Measurements from ENCODE around the gene GALNT12.

GALNT12 gene

DNA sequence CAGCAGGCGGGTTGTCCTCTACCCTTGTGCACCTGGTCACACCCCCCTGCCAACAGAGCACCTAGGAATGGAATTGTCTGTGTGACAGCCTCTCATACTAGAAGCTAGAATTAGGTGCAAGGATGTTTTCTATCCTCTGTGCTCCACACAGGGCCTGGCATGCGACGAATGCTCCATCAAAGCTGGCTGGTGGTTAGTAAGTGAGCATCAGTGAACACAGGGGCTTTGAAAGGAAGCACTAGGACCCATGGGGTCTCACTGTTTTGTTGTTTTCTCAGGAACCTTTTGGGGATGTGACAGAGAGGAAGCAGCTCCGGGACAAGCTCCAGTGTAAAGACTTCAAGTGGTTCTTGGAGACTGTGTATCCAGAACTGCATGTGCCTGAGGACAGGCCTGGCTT is 32.3 kb downstream of the GALNT12 start:
- ChIA-PET CTCF (interaction anchor here (0.9 to 1.2 kb wide), 2 partner anchors 8 to 125 kb away, joined by 3 read pairs; no protein-coding TSS in a partner anchor), POLR2A (no interaction called here)
- TF ChIP-seq IKZF3 (tag by site-specific recombination; IDR thresholded peaks at IDR 0.05) (no peak), ZNF558 (tag by site-specific recombination; IDR thresholded peaks at IDR 0.05) (no peak), ZNF501 (tag by site-specific recombination; IDR thresholded peaks at IDR 0.05) (no peak), ZNF548 (tag by site-specific recombination; IDR thresholded peaks at IDR 0.05) (no peak), ZNF791 (tag by site-specific recombination; IDR thresholded peaks at IDR 0.05) (no peak), ZNF324 (tag by site-specific recombination; IDR thresholded peaks at IDR 0.05) (no peak), PRDM1 (tag by site-specific recombination; IDR thresholded peaks at IDR 0.05) (no peak), ZSCAN16 (tag by site-specific recombination; IDR thresholded peaks at IDR 0.05) (no peak), BCL11B (tag by site-specific recombination; IDR thresholded peaks at IDR 0.05; ENCODE audit: low read depth) (no peak), ZBTB8A (tag by site-specific recombination; IDR thresholded peaks at IDR 0.05) (no peak), ZBTB21 (tag by site-specific recombination; IDR thresholded peaks at IDR 0.05) (no peak), ZNF221 (tag by site-specific recombination; IDR thresholded peaks at IDR 0.05; ENCODE audit: borderline replicate concordance) (no peak), ZNF394 (tag by site-specific recombination; IDR thresholded peaks at IDR 0.05; ENCODE audit: borderline replicate concordance) (no peak), KLF10 (tag by site-specific recombination; IDR thresholded peaks at IDR 0.05) (no peak)
- TF ChIP-seq, protein P1, sequence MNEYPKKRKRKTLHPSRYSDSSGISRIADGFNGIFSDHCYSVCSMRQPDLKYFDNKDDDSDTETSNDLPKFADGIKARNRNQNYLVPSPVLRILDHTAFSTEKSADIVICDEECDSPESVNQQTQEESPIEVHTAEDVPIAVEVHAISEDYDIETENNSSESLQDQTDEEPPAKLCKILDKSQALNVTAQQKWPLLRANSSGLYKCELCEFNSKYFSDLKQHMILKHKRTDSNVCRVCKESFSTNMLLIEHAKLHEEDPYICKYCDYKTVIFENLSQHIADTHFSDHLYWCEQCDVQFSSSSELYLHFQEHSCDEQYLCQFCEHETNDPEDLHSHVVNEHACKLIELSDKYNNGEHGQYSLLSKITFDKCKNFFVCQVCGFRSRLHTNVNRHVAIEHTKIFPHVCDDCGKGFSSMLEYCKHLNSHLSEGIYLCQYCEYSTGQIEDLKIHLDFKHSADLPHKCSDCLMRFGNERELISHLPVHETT (tag by site-specific recombination; IDR thresholded peaks at IDR 0.05), result no peak
- no peak overlapping the region for H3K27ac ChIP-seq (ENCODE audit: extremely low read depth, low read depth, low read length)
- no peak overlapping the region for H3K4me3 ChIP-seq (ENCODE audit: low read depth, low read length)
- peaks cover 0 to 3% of the 10 kb centered on the region in 2 experiments; a peak in 1 of 3 replicates for H3K36me3 ChIP-seq (ENCODE audit: control insufficient read depth in 2 of 2, insufficient read depth in 1 of 2, low read length in 2 of 2)
- no peaks in the 10 kb centered on the region for H3K4me1 ChIP-seq (ENCODE audit: control insufficient read depth, insufficient read depth, low read length)
- no peaks in the 10 kb centered on the region for H3K9me3 ChIP-seq (ENCODE audit: control insufficient read depth, insufficient read depth, low read depth, low read length)

DNA sequence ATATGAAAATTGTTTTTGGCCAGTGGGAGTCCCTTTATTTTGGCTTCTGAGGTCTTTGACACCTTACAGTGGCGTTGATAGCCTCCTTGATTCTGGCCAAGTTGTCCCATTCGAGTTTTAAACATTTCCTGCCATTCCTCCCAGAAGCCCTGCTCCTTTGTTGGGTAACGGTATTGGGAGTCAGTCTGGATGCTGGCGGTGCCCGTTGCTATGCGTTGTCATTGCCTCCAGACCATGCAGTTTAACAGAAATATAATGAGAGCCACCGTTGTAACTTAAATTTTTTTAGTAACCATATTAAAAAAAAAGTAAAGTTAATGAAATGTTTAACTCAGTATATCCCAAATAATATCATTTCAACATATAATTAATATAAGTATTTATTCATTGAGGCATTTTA is 35.0 kb downstream of the GALNT12 start:
- peaks cover 0 to under 1% of the 10 kb centered on the region in 2 experiments; a peak in 1 of 3 replicates for H3K36me3 ChIP-seq (ENCODE audit: control insufficient read depth in 2 of 2, insufficient read depth in 1 of 2, low read length in 2 of 2)
- TF ChIP-seq, protein P2, sequence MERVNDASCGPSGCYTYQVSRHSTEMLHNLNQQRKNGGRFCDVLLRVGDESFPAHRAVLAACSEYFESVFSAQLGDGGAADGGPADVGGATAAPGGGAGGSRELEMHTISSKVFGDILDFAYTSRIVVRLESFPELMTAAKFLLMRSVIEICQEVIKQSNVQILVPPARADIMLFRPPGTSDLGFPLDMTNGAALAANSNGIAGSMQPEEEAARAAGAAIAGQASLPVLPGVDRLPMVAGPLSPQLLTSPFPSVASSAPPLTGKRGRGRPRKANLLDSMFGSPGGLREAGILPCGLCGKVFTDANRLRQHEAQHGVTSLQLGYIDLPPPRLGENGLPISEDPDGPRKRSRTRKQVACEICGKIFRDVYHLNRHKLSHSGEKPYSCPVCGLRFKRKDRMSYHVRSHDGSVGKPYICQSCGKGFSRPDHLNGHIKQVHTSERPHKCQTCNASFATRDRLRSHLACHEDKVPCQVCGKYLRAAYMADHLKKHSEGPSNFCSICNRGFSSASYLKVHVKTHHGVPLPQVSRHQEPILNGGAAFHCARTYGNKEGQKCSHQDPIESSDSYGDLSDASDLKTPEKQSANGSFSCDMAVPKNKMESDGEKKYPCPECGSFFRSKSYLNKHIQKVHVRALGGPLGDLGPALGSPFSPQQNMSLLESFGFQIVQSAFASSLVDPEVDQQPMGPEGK (tag by site-specific recombination; IDR thresholded peaks at IDR 0.05), result no peak
- TF ChIP-seq SCRT2 (tag by site-specific recombination; IDR thresholded peaks at IDR 0.05), result no peak
- TF ChIP-seq ZNF677 (tag by site-specific recombination; IDR thresholded peaks at IDR 0.05), result no peak
- TF ChIP-seq MEIS1 (CRISPR knock-in tag; IDR thresholded peaks at IDR 0.05; ENCODE audit: borderline replicate concordance), result no peak
- no peak for TF ChIP-seq ZNF292 (tag by site-specific recombination; IDR thresholded peaks at IDR 0.05; ENCODE audit: borderline replicate concordance, low read depth)
- TF ChIP-seq, protein P3, sequence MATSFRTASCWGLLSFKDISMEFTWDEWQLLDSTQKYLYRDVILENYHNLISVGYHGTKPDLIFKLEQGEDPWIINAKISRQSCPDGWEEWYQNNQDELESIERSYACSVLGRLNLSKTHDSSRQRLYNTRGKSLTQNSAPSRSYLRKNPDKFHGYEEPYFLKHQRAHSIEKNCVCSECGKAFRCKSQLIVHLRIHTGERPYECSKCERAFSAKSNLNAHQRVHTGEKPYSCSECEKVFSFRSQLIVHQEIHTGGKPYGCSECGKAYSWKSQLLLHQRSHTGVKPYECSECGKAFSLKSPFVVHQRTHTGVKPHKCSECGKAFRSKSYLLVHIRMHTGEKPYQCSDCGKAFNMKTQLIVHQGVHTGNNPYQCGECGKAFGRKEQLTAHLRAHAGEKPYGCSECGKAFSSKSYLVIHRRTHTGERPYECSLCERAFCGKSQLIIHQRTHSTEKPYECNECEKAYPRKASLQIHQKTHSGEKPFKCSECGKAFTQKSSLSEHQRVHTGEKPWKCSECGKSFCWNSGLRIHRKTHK (tag by site-specific recombination; IDR thresholded peaks at IDR 0.05), result no peak
- TF ChIP-seq, protein P4, sequence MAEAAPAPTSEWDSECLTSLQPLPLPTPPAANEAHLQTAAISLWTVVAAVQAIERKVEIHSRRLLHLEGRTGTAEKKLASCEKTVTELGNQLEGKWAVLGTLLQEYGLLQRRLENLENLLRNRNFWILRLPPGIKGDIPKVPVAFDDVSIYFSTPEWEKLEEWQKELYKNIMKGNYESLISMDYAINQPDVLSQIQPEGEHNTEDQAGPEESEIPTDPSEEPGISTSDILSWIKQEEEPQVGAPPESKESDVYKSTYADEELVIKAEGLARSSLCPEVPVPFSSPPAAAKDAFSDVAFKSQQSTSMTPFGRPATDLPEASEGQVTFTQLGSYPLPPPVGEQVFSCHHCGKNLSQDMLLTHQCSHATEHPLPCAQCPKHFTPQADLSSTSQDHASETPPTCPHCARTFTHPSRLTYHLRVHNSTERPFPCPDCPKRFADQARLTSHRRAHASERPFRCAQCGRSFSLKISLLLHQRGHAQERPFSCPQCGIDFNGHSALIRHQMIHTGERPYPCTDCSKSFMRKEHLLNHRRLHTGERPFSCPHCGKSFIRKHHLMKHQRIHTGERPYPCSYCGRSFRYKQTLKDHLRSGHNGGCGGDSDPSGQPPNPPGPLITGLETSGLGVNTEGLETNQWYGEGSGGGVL (tag by site-specific recombination; IDR thresholded peaks at IDR 0.05), result no peak
- TF ChIP-seq, protein P5, sequence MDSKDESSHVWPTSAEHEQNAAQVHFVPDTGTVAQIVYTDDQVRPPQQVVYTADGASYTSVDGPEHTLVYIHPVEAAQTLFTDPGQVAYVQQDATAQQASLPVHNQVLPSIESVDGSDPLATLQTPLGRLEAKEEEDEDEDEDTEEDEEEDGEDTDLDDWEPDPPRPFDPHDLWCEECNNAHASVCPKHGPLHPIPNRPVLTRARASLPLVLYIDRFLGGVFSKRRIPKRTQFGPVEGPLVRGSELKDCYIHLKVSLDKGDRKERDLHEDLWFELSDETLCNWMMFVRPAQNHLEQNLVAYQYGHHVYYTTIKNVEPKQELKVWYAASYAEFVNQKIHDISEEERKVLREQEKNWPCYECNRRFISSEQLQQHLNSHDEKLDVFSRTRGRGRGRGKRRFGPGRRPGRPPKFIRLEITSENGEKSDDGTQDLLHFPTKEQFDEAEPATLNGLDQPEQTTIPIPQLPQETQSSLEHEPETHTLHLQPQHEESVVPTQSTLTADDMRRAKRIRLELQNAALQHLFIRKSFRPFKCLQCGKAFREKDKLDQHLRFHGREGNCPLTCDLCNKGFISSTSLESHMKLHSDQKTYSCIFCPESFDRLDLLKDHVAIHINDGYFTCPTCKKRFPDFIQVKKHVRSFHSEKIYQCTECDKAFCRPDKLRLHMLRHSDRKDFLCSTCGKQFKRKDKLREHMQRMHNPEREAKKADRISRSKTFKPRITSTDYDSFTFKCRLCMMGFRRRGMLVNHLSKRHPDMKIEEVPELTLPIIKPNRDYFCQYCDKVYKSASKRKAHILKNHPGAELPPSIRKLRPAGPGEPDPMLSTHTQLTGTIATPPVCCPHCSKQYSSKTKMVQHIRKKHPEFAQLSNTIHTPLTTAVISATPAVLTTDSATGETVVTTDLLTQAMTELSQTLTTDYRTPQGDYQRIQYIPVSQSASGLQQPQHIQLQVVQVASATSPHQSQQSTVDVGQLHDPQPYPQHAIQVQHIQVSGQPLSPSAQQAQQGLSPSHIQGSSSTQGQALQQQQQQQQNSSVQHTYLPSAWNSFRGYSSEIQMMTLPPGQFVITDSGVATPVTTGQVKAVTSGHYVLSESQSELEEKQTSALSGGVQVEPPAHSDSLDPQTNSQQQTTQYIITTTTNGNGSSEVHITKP (tag by site-specific recombination; IDR thresholded peaks at IDR 0.05), result no peak
- no peak for TF ChIP-seq ZNF624 (tag by site-specific recombination; IDR thresholded peaks at IDR 0.05)
- CTCF ChIA-PET, result interaction anchor here (0.7 to 3.0 kb wide), 5 partner anchors 12 to 155 kb away, joined by 3 to 12 read pairs (median 3); no protein-coding TSS in a partner anchor
- no peak overlapping the region for H3K4me3 ChIP-seq (ENCODE audit: low read depth, low read length)
- H3K27ac ChIP-seq (ENCODE audit: extremely low read depth, low read depth, low read length), result no peak overlapping the region
- H3K9me3 ChIP-seq (ENCODE audit: control insufficient read depth, insufficient read depth, low read depth, low read length), result no peaks in the 10 kb centered on the region
- POLR2A ChIA-PET, result no interaction called here
- H3K4me1 ChIP-seq (ENCODE audit: control insufficient read depth, insufficient read depth, low read length), result no peaks in the 10 kb centered on the region

All from HEK293 (cell line).